SIG-M5 (cell line): ENCODE measurements around the gene METAP2.
"Not testable (repeated sequence)": the region's sequence is repeated elsewhere in the genome, so short reads cannot be mapped to it uniquely, and the experiment has no call there.

Source experiments
- DNase-seq: peaks from one replicate; lab custom pipeline; 2025; lab: John Stamatoyannopoulos, UW

The METAP2 gene

DNA sequence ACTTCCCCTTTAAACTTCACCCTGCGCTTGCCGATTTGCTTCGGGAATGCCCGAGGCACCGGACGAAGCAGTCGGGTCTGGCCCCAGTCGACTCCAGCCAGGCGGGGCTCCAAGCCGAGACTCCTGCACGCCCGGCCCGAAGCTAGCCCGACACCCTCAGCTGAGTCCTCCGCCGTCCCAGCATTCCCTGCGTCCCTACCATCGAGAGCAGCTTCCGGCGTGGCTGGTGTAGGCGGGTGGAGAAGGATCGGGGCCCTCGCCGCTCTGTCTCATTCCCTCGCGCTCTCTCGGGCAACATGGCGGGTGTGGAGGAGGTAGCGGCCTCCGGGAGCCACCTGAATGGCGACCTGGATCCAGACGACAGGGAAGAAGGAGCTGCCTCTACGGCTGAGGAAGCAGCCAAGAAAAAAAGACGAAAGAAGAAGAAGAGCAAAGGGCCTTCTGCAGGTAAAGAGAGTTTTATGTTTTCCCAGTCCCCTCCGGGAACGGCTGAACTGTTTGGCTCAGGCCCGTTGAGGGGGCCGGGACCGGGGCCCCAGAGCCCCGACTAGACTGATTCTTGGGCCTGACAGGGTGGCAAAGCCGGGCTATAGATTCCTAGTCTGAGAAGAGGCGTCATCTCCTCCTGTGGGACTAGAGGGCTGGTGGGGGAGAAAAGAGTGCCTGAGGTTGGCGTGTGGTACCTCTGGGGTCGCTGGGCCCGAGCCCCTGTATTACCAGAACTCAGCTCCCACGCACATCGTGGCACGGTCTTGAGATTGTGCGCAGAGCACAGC lies at the start of gene METAP2:
METAP2 (plus strand) TSS at position 269 of the 776 bp plus-strand sequence; CDS start at position 297, 28 bp downstream.
- DNase-seq = peak; percentile 90

DNA sequence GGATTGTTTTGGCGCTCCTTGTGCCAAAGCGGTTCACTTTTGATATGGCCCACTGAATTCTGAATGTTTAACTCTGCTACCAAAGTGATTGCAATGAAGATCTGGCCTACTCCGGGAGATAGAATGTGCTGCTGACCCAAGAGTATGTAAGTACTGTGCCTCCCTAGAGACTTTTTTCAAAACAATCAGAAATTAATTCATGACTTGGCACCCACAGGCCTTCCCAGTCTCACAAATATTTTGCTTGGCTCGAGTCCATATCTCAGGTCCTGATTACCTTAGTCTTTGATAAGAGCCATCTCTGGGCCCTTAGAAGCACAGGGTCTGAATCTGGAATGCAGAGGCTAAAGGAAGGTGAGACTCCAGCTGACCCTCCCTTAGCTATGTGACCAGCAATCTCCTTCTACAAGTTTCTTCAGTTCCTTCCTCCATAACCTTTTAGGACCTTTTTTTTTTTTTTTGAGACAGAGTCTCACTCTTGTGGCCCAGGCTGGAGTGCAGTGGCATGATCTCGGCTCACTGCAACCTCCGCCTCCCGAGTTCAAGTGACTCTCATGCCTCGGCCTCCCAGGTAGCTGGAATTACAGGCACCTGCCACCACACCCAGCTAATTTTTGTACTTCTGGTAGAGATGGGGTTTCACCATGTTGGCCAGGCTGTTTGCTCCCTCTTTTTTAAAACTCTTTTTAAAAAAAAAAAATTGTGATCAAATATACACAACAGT lies 49.5 kb upstream of the METAP2 start:
- DNase-seq = no peak

DNA sequence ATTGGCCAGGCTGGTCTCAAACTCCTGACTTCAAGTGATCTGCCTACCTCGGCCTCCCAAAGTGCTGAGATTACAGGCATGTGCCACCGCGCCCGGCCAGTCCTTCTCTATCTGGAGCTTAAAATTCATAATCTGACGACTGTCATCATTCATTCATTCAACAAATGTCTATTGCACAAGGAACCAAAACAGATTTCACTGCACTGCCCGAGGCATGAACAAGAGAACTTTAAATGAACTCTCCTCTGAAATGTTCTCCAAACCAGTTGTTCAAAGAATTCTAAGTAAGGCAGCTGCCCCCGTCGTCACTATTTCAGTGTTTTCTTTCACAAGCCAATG lies 44.8 kb upstream of the METAP2 start:
- DNase-seq = no peak

DNA sequence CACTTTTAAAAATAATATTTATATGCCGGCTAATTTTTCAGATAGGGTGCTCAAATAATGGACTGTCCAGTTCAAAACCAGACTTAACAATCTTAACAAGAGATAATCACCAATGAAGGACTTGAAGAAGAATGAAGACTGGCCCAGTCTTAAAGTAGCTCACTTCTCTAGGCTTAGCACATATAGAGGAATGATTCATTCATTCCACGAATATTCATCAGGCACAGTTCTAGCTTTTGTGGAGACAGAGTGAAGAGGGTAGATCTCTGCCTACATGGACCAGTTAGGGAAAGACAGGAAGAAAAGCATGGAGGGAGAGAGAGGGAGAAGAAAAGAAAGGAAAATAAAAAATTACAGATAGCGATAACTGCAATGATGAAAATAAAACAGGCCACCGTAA lies 42.8 kb upstream of the METAP2 start:
- no peak for DNase-seq

DNA sequence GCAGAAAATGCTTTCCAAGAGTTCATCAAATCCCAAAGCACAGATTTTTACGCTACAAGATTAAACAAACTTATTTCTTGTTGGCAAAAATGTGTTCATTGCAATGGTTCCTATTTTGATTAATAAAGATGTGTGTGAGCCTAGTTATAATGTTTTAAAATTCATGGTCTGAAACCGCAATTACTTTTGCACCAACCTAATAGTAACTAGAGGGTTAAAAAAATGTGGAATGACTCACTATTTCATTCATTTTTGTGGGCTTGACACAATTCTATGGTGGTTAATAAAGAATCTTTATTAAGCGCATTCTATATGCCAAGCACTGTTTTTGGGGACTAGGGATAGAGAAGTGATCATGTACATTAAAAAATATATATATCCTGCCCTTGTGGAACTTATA lies 38.6 kb upstream of the METAP2 start:
- no peak for DNase-seq

DNA sequence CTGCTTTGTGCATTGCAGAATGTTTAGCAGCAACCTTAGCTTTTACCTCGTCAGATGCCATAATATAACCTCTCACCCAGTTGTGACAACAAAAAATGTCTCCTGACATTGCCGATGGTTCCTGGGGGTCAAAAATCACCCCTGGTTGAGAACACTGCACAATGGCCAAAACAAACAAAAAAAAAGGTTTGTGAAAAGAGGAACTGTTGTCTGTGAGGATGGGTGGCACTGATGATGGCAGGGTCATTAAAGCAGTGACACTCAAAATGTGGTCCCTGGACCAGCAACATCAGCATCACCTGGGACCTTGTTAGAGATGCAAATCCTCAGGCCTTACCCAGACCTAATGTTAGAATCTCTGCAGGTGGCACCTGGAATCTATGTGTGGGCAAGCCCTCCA lies 36.4 kb upstream of the METAP2 start:
- DNase-seq = no peak

DNA sequence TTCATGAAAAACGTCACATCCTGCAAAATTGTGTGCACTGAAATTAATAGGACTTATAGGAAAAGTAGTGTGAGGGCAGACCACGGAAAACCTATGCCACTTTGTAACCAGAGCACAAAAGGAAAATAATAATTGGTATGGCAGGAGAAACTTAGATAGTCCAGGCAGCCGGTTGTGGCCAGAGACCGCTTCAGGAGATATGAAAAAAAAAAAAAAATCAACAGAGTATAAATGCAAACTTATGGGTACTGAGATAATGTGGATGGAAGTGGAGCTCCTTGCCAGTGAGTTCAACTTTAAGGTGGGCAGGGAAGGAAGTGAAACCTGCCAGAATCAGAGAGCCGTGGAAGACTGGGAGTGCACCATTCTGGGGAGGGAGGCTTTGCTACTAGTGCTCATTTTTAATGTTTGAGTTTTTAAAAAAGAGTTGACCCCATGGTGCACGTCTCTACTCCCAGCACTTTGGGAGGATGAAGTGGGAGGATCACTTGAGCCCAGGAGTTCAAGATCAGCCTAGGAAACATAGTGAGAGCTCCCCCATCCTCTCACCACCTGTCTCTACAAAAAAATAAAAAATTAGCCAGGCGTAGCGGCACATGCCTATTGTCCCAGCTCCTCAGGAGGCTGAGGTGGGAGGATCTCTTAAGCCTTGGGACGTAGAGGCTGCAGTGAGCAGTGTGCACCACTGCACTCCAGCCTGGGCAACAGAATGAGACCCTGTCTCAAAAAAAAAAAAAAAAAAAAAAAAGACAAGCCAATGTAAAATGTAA lies 34.3 kb upstream of the METAP2 start:
- no peak for DNase-seq

DNA sequence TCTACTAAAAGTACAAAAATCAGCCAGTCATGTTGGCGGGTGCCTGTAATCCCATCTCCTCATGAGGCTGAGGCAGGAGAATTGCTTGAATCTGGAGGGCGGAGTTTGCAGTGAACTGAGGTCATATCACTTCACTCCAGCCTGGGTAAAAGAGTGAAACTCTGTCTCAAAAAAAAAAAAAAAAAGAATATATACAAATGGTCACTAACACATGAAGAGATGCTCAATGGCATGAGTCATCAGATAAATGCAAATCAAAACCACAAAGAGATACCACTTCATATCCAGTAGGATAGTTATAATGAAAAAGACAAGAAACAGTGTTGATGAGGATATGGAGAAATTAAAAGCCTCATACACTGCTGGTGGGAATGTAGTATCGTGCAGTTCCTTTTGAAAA lies 33.6 kb upstream of the METAP2 start:
- DNase-seq = no peak

DNA sequence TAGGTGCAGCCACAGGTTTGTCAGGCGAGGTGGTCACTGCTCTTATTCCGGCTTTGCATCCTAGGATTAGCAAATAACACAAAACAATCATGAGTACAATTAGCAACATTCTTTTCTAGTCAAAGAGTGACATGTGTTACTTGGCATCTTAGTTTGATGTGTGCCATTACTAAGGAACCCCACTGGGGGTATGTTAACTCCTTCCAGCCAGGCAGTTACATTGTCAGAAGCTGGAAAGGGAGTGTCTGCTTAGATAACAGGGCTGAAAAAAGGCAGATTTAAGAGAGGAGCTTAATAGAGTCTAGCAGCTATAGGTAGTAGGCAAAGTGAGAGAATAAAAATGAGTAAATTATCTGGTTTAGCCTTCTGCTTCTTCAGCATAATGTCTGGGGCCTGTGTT lies 30.5 kb upstream of the METAP2 start:
- DNase-seq = no peak

DNA sequence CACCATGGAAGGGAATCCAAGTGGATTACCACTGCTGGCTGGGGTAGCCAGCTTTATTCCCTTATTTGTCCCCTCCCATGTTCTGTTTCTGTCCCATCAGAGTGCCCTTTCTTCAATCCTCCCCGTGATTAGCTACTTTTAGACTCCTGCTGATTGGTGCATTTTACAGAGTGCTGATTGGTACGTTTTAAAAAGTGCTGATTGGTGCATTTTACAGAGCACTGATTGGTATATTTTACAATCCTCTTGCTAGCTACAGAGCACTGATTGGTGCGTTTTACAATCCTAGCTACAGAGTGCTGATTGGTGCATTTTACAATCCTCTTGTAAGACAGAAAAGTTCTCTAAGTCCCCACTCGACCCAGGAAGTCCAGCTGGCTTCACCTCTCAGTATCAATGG lies 28.9 kb upstream of the METAP2 start:
- not testable (repeated sequence) for DNase-seq

DNA sequence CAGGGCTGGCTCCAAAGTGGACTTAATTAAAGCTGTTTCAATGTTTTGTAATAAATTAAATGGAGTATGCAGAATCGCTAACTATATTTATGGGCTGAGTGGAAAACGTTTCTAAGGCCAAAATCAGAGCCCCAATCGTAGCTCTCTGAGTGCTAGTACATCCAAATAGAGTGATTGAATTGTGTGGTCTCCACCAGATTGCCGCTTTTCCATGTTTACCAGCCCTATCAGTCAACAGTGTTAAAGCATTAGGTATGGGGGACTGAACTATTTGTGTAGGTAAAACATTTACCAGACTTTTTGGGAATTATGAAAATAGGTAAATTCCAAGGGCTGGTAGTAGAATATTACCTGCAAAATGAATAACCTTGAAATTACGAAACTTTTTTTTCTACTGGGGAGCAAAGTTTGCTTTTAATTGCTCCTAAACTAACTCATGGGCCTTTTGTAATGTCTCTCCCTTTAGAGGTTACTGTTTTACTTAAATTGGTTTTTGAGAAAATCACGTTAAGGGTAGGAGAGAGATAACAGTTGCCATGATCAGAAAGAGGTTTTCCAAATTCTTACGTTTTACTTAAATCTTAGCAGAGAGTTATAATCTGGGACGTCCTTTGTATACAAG lies 28.0 kb upstream of the METAP2 start:
- no peak for DNase-seq

DNA sequence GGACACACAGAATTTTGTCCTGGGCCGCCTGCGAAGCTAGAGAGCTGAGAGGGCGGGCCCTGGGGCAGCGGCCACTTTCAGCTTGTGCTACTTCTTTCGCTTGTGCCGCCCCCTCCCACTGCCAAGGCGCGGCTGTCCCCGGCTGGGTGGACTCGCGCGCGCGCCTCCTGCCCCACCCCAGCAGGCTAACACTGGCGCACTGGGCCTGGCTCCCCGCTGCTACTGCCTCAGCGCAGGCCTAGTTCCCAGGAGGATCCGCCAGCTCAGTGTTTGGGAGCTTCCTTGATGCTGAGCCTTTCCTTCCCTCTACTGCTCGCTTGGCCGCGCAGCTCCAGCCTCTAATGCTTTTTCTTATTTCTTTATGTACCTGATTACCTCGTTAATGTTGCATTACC lies 27.4 kb upstream of the METAP2 start:
- DNase-seq = no peak

DNA sequence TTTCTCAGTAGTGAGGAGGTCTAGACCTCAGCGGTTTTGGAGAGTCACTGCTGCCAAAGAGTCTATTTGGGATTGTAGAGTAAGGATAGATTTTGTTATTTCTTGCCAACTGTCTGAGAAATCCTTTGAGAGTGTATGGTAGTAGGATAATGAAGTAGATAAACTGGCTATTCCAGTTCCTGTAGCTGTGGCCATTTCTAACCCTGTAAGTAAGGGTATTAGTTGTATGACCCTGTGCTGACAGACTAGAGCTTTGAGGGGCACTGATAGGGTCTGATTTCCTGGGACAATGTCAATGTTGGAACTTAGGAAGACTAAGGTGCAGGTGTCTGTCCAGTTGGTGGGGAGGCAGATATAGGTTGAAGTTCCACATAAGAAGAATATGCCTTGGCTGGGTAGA lies 24.3 kb upstream of the METAP2 start:
- DNase-seq = not testable (repeated sequence)

DNA sequence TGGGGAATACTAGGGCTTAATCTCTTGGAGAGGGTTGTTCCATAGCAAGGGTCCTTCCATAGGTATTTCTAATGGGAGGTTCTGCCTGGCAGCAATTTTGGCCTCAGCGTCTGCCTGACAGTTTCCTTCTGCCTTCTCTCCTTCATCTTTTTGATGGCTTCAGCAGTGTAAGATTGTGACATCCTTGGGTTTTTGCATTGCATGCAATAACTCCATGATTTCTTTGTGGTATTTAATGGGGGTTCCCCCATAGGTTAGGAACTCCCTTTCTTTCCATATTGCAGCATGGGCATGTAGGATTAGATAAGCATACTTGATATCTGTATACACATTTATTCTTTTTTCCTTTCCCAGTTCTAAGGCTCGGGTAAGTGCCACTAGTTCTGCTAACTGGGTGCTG lies 21.5 kb upstream of the METAP2 start:
- DNase-seq = not testable (repeated sequence)

DNA sequence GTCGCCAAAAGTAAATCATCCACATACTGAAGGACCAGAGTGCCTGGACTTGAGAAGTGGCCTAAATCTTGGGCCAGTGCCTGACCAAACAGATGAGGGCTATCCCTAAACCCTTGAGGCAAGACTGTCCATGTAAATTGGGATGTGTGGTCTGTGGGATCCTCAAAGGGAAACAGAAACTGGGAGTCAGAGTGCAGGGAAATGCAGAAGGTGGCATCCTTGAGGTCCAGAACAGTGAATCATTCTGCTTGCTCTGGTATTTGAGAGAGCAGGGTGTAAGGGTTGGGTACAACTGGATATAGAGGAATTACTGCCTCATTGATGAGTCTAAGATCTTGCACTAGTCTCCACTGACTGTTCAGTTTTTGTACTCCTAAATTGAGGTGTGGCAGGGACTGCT lies 20.1 kb upstream of the METAP2 start:
- DNase-seq = not testable (repeated sequence)

DNA sequence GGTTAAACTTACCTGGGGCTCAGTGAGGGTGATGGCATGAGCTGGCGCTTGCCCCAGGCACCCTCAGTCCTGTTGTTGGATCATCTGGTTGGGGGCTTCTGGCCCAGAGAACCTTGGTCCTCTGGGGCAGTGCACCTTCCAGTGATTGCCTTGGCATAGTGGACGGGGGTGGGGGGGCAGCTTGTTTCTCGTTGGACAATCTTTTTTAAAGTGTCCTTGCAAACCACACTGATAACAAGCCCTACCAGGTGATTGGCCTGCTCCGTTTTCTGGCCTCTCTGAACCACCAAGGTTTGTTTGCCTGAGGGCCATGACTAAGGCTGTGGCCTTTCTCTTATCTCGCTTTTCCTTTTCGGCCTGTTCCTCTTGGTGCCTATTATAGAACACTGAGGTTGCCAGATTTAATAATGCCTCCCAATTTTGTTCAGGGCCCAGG lies 19.2 kb upstream of the METAP2 start:
- not testable (repeated sequence) for DNase-seq

DNA sequence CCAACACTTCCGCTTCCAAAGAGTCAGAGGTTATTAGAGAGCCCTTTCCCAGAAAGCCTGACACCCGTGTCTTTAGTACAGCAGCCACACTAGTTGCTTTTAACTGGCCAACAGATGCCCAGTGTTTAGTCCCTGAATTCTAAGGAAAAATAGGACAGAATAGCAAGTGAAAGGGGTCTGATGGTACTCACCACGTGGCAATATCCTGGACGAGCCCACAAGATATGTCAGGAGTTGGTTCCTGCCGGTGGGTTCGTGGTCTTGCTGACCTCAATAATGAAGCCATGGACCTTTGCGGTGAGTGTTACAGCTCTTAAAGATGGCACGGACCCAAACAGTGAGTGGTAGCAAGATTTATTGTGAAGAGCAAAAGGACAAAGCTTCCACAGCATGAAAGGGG lies 16.3 kb upstream of the METAP2 start:
- DNase-seq = not testable (repeated sequence)

DNA sequence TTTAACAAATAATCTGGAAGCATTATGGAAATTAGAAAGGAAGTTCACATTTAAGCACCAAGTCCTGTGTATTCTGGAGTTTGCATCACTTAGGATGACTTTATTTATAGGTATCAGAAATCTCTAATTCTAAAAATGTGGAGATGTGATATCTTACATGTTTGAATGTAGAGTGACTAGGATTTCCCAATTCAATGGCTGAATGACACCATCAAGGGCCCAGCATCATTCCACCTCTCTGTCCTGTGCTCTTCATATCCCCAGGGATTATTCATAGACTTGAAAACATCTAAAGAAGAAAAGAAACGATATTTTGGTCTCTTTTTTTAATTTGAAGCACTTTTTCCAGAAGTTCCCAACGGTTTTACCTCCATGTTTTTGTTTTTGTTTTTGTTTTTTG lies 15.2 kb upstream of the METAP2 start:
- DNase-seq = no peak

DNA sequence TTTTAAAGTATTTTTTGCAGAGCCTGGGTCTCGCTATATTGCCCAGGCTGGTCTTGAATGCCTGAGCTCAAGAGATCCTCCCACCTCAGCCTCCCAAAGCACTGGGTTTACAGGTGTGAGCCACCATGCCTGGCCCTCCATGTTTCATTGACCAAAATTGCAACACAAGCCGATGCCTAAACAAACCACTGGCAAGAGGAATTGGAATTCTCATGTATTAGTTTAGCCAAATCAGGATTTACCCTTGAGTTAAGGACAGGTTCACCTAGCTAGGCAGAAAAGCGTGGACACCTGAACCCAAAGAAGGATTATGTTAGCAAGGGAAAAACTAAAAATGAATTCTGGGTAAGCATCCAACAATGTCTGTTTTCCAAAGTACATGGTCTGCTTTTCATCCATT lies 14.6 kb upstream of the METAP2 start:
- DNase-seq = no peak

DNA sequence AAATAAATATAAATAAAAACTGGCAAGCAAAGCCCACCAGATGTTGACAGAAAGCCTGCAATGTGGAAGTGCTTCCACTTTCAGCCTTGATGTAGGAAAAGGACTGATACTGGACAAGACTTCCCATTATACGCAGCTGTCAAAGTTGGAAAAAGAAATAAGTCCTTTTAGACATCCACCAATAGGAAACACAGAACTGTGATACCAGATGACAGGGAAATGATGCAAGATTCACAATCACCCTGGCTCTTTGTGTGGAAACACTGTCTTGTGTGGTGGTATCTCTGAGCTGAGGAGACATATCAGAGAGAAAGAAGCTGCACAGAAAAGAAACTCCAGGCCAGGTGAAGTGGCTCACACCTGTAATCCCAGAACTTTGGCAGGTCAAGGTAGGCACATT lies 13.8 kb upstream of the METAP2 start:
- no peak for DNase-seq

DNA sequence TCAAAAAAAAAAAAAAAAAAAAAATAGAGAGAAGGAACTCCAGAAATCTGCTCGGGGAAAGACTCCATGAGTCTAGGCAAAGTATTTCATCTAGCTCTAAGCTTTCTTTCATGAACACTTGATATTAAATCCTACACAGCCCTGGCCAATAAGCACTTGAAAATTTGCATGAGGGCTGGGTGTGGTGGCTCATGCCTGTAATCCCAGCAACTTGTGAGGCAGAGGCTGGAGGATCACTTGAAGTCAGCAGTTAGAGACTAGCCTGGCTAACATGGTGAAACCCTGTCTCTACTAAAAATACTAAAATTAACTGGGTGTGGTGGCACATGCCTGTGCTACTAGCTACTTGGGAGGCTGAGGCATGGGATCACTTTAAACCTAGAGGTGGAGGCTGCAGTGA lies 13.1 kb upstream of the METAP2 start:
- DNase-seq = no peak

DNA sequence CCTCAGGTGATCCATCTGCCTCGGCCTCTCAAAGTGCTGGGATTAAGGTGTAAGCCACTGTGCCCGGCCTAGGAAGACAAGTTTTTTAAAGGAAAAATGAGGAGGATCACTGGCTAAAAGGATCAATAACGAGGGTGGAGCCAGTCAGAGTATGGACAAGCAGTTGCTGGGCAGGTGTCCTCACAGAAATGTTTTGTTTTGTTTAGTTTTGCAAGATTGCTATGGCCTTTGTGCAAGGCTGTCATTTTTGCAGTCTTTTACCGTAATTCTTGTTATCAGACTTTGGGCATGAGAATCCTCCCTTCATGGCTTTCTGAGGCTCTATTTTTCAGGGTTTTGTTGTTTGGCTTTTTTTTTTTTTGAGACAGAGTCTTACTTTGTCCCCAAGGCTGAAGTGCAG lies 11.9 kb upstream of the METAP2 start:
- no peak for DNase-seq
